SJCRH30 (cell line): ENCODE measurements around the gene CAP2. TPM values are rescaled to one million over a fixed set of nuclear protein-coding genes. Genes with fewer than 3 reads are reported as not detected.

ENCODE experiments used
- DNase-seq, 2 experiments: peaks; one replicate each; pipeline ENCODE4 v3.0.0-alpha.2; 2015 to 2020
- H3K27ac ChIP-seq: fragments of 250-450 bp; sonication (Bioruptor Pico); 2 replicates; pipeline ENCODE4 v1.5.1; 2020; ENCODE audit warnings: mild to moderate bottlenecking, moderate library complexity
- H3K27me3 ChIP-seq: fragments of 250-450 bp; sonication (Bioruptor Pico); 2 replicates; pipeline ENCODE4 v1.5.1; 2020; ENCODE audit warnings: mild to moderate bottlenecking, moderate library complexity
- H3K36me3 ChIP-seq: fragments of 250-450 bp; sonication (Bioruptor Pico); 2 replicates; pipeline ENCODE4 v1.5.1; 2020; ENCODE audit warnings: mild to moderate bottlenecking, moderate library complexity
- H3K4me1 ChIP-seq: fragments of 250-450 bp; sonication (Bioruptor Pico); 2 replicates; pipeline ENCODE4 v1.5.1; 2020; ENCODE audit warnings: mild to moderate bottlenecking, moderate library complexity
- H3K4me3 ChIP-seq: fragments of 250-450 bp; sonication (Bioruptor Pico); 2 replicates; pipeline ENCODE4 v1.5.1; 2020; ENCODE audit warnings: mild to moderate bottlenecking, moderate library complexity
- H3K9me3 ChIP-seq: fragments of 250-450 bp; sonication (Bioruptor Pico); replicated peaks from 2 replicates; pipeline ENCODE4 v1.5.1; 2020; ENCODE audit warnings: mild to moderate bottlenecking, moderate library complexity
- total RNA-seq: library from RNA; depleted of rRNA; stranded (reverse); fragments of >200 nt; shearing (Covaris generic); gene quantifications from 2 replicates; pipeline ENCODE4 v1.2.3, GENCODE V29; 2014

The CAP2 gene
- total RNA-seq, 1 experiment from 2014 or later = 16.6 TPM

DNA sequence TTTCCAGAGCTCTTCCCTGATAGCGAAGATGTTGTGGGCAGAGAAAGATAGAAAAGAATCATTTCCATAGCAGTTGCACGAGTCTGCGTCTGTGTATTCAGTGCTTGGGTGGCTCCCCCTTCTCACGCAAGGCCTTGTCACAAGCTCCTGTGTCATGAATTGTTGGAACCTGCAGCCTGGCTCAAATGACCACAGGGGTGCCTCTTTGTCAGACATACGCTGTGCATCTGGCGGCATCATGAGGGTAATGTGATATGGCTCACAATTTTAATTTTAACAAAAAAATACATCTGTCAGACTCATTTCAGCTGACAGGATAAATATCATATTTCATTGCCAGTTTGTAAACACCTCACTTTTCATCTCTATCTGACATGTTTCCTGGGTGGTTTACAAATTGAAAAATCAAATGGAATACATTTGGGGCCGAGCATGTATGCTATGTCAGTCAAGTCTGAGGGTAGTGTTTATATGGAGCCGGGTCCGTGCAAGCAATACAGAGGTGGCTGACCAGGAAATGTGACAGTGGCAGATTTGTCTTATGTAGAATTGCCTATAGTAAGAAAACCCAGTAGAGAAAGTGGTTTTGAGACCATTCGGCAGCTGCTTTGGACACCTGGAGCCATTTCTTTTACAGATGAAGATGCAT, 90.9 kb downstream of the CAP2 start:
- no peaks in the 10 kb centered on the region for H3K36me3 ChIP-seq
- H3K9me3 ChIP-seq = no peaks in the 10 kb centered on the region
- H3K27ac ChIP-seq = no peak overlapping the region
- H3K27me3 ChIP-seq = no peaks in the 10 kb centered on the region
- H3K4me3 ChIP-seq = no peak overlapping the region
- H3K4me1 ChIP-seq = no peaks in the 10 kb centered on the region
- peak in 1 of 2 experiments; percentile 9 for DNase-seq

DNA sequence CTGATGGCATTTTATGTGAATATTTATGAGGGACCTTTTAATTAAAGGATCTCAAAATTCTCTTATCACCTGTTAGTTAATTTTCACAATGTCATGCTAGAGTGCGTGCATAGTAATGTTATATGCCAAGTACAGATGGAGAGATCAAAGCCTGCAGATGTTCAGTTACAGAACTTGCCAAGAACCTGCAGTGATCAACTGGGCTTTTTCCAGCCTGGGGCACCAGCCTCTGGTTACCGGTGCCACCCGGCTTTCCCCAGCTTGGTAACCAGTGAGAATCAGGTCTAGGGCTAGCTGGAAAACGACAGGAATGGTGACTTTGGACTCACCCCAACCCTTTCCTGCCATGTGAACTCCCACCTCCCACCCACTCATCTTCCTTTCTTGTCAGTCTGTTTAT, 91.8 kb downstream of the CAP2 start:
- no peaks in the 10 kb centered on the region for H3K36me3 ChIP-seq
- DNase-seq = no peak
- no peak overlapping the region for H3K4me3 ChIP-seq

DNA sequence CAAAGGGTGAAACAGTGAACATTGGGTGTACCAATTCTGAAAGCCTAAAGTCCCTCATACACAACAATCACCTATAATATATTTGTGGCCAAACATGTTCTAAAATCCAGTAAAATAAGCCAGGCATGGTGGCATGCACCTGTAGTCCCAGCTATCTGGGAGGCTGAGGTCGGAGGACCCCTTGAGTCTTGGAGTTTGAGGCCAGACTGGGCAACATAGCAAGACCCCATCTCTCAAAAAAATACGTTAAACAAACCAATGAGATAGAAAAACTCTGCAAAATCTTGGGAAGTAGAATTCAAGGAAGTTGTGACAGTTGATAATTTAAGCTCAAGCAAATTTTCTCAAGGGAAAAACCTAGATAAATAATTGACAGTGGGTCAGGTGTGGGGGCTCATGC, 92.6 kb downstream of the CAP2 start:
- H3K9me3 ChIP-seq = no peaks in the 10 kb centered on the region
- no peak overlapping the region for H3K4me3 ChIP-seq
- DNase-seq = no peak
- no peaks in the 10 kb centered on the region for H3K27me3 ChIP-seq
- peaks cover 9% of the 10 kb centered on the region for H3K4me1 ChIP-seq
- no peak overlapping the region for H3K27ac ChIP-seq
- no peaks in the 10 kb centered on the region for H3K36me3 ChIP-seq

More for the DNA sequence above, 91.8 kb downstream of the CAP2 start:
- Histone ChIP-seq H3K4me1 (peaks cover 3% of the 10 kb centered on the region), H3K9me3 (no peaks in the 10 kb centered on the region), H3K27me3 (no peaks in the 10 kb centered on the region), H3K27ac (no peak overlapping the region)

DNA sequence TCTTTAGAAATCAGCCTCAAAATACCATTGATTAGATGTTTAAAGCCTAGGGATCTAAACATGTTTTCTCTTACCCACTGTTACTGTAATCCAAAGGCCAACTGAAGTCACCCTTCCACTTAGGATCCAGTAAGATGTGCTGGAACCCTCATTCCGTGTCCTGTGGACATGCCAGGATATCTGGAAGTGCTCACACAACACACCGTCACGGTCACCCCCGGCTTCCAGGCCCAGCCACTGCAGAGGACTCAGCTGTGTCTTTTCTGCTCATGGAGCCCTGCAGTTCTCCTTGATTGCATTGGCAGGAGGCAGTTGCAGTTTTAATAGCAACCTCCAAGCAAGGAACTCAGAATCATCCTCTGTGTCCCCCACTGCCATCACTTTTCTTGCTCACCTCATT, 93.3 kb downstream of the CAP2 start:
- Histone ChIP-seq H3K27ac (no peak overlapping the region), H3K9me3 (no peaks in the 10 kb centered on the region), H3K27me3 (no peaks in the 10 kb centered on the region), H3K36me3 (no peaks in the 10 kb centered on the region; the same call in 1 of the 2 replicates), H3K4me3 (no peak overlapping the region), H3K4me1 (peaks cover 15% of the 10 kb centered on the region)
- no peak for DNase-seq

DNA sequence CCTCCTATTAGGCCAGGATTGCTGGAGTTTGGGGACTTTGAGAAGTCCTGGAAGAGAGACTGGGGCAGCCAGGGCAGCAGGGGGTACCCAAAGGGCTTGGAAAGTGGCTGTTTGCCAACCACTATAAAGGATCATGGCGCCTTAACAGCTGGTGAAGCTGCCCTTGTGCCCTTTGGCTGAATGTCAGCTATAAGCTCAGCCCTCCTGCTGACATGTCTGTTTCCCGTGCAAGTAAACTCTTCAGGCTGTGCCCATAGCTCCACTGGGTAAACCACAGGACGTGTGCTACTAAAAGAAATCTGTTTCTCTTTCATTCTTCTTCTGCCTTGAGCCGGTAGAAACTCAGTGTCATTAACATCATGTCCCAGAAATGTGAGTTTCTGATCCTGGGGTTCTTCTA, 97.3 kb downstream of the CAP2 start:
- peak; percentile 61 to 73 for DNase-seq
- no peaks in the 10 kb centered on the region for H3K9me3 ChIP-seq
- no peaks in the 10 kb centered on the region for H3K27me3 ChIP-seq
- H3K4me1 ChIP-seq = peaks cover 15% of the 10 kb centered on the region
- H3K4me3 ChIP-seq = no peak overlapping the region
- H3K36me3 ChIP-seq = peaks cover 3% of the 10 kb centered on the region; the same call in 1 of the 2 replicates
- H3K27ac ChIP-seq = peak overlapping the region; percentile 32

DNA sequence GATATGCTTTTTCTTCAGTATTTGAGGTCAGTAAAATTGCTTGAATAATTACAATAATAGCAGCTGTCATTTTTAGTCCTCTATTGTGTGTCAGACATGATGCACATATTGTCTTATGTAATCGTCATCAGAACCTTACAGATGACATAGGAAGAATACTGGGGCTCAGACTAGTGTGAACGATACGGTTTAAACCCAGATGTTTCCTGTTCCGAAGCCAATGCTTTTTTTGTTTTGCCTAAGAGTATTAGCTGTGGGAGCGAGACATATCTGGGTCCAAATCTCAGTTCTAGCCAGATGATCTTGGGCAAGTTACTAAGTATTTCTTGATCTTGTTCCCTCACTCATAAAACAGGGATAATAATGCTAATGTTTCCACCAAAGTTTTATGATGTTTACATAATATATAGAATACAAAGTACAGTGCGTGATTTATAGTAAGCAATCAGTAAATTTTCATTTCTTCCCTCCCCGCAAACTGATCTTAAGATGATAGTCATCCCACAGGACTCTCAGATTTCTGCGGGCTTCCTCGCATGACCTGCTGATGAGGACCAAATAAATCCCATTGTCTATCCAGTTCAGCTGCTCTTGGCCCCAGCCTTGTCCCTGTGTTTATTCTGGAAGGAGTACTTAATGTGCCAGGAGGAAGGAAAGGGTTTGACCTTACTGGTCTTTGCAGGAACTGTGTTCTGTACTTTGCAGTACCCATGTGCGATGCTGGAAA, 98.2 kb downstream of the CAP2 start:
- no peak overlapping the region; the same call in 1 of the 2 replicates for H3K27ac ChIP-seq
- DNase-seq = no peak
- peaks cover 3% of the 10 kb centered on the region; the same call in 1 of the 2 replicates for H3K36me3 ChIP-seq
- H3K4me1 ChIP-seq = peaks cover 15% of the 10 kb centered on the region
- H3K27me3 ChIP-seq = no peaks in the 10 kb centered on the region
- no peaks in the 10 kb centered on the region for H3K9me3 ChIP-seq
- no peak overlapping the region for H3K4me3 ChIP-seq

DNA sequence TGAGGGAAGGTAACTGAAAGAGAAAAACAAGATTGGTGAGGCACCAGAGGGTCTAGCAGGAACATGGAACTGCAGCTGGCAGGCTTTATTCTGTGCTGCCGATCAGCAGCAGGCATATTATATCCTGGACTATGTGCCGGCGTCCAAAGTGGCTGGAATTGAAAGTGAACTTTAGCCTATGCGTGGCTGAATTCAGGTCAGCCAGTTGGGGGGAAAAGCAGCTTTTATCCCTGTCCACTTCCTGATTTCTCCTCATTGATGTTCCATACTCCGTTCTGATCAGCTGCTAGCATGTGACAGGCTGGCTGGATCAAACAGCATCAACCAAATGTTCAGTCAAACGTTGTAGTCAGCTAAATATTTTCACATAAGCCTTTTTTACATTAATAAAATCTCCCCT, 99.0 kb downstream of the CAP2 start:
- no peak overlapping the region for H3K27ac ChIP-seq

DNA sequence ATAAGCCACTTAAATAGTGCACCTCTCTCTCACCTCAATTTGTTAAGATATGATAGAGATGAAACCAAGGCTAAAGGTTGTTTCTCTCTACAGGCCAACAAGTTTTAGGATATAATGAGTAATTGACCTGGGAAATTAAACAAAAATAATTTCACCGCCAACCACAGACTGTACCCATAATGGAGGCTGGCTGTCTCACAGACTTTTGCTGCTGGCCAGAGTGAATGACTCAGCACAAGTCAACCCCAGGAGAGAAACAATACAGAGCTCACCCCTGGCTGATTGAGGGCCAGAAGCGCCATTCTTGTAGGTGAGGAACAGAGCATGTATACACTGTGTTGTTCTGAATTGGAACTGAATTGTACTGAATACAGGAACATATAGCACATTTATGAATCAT, 99.9 kb downstream of the CAP2 start:
- H3K9me3 ChIP-seq = no peaks in the 10 kb centered on the region
- no peak overlapping the region for H3K4me3 ChIP-seq
- H3K36me3 ChIP-seq = peaks cover 3% of the 10 kb centered on the region; the same call in 1 of the 2 replicates
- no peak overlapping the region for H3K27ac ChIP-seq
- no peaks in the 10 kb centered on the region for H3K27me3 ChIP-seq
- peaks cover 15% of the 10 kb centered on the region for H3K4me1 ChIP-seq
- DNase-seq = no peak

More for the DNA sequence above, 99.0 kb downstream of the CAP2 start:
- H3K27me3 ChIP-seq = no peaks in the 10 kb centered on the region
- H3K9me3 ChIP-seq = no peaks in the 10 kb centered on the region
- H3K4me3 ChIP-seq = no peak overlapping the region
- DNase-seq = no peak
- H3K4me1 ChIP-seq = peaks cover 15% of the 10 kb centered on the region
- H3K36me3 ChIP-seq = peaks cover 3% of the 10 kb centered on the region; the same call in 1 of the 2 replicates

DNA sequence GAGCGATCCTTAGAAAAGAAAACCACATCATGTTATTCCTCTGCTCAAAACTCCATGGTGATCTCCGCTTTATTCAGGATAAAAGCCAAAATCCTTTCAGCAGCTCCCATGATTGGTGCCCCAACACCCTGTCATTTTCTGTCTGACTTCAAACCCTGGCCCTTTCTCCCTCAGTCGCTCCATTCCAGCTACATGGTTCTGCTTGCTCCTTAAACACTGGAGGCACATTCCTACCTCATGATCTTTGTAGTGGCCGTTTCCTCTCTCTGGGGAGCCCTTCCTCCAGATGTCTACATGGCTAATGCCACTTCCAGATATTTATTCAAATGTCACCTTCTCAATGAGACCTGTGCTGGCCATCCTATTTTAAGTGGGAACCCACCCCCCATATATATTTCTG, 100.8 kb downstream of the CAP2 start:
- Histone ChIP-seq H3K4me3 (no peak overlapping the region), H3K27me3 (no peaks in the 10 kb centered on the region), H3K36me3 (peaks cover 3% of the 10 kb centered on the region; the same call in 1 of the 2 replicates), H3K4me1 (peaks cover 15% of the 10 kb centered on the region), H3K9me3 (no peaks in the 10 kb centered on the region), H3K27ac (no peak overlapping the region)
- DNase-seq = no peak

DNA sequence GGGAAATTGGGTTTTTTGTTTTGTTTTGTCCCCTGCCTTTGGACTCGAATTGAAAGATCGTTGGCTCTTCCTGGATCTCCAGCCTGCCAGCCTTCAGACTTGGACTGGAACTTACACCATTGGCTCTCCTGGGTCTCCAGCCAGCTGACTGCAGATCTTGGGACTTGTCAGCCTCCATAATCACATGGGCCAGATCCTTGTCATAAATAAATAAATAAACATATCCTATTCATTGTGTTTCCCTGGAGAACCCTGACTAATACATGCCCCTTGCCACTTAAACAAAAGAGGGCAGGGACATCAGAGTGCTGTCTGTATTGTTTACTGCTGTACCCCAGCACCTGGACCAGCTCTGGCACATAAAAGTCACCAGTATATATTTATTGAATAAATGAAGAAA, 101.5 kb downstream of the CAP2 start:
- Histone ChIP-seq H3K27ac (no peak overlapping the region), H3K4me1 (peaks cover 14% of the 10 kb centered on the region), H3K9me3 (no peaks in the 10 kb centered on the region), H3K36me3 (peaks cover 3% of the 10 kb centered on the region; the same call in 1 of the 2 replicates), H3K27me3 (no peaks in the 10 kb centered on the region), H3K4me3 (no peak overlapping the region)
- DNase-seq = no peak

DNA sequence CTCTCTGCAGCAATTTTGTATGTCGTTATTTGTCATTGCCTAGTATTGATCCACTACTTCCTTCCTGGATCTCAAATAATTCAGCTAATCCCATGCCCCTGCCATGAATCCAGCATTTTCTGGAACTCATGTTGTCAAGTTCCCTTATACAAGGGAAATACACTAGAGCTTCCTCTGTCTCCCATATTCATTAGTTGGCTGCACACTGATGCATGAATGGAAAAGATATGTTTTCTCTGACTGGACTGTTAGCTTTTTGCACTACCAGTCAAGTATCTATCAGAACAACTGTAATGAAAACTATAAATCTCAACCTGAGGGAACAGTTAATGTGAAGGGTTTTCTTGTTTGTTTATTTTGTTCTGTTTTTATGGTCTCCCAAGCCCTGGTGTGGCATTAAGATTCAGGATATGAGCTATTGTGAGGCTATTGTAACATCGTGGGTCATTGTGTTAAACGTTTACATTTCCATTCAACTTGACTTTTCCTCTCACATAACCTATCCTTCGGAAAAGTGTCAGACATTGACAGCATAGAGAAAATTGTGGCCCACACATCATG, 104.2 kb downstream of the CAP2 start:
- DNase-seq = no peak
- H3K4me3 ChIP-seq = no peak overlapping the region
- H3K9me3 ChIP-seq = no peaks in the 10 kb centered on the region
- no peaks in the 10 kb centered on the region for H3K27me3 ChIP-seq
- H3K4me1 ChIP-seq = no peaks in the 10 kb centered on the region
- 0 out of 2 replicates have a peak, but pooled peaks cover 3% of the 10 kb centered on the region for H3K36me3 ChIP-seq
- no peak overlapping the region for H3K27ac ChIP-seq

DNA sequence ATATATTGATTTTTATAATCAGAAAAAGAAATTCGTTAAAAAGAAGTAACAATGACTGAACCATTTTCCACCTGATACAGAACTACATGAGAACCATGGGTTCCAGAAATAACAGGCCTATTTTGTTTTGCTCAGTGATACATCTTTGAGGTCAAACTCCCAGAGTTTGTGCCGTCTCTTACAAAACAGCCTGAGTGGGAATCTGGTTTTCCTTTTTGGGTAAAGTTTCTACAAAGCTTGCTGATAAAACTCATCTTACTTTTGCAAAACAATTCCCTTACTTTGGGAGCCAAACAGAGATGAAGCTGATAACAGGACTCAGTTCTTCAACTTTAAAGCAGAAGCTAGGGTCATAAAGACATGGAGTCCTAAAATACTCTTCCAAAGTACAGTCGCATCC, 108.0 kb downstream of the CAP2 start:
- DNase-seq = no peak
- H3K27me3 ChIP-seq = no peaks in the 10 kb centered on the region
- H3K27ac ChIP-seq = no peak overlapping the region
- H3K9me3 ChIP-seq = no peaks in the 10 kb centered on the region
- H3K36me3 ChIP-seq = no peaks in the 10 kb centered on the region
- no peaks in the 10 kb centered on the region for H3K4me1 ChIP-seq
- no peak overlapping the region for H3K4me3 ChIP-seq

DNA sequence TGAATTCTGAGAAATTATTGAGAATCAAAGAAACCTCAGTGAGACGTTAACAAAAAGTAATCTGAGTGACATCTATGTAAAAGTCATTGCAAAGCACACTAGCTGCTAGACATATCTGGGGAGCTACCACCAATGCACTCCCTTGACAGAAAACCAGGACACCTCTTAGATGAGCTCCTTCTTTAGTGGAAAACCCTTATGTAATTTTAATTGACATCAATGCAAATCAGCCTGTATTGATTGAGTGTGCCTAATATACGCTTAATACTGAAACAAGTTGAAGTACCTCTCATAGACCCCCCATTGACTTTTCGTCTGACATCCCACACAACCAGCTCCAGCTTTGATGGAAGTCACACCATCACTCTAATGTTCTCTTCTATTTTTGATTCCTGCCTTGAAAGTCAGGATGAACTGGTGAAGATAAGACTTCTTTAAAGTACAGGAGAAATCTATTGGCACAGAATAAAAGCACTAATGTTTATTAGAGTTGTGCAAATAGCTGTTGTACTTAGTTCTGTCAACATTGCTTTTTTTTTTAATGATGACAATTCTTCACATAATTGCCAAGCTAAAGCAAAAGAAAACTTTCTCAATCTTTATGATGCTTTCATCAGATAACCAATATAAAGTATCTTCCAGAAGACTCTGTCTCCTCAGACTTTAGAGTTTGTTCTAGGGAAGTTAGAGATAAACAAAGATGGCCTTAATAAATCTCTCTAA, 108.7 kb downstream of the CAP2 start:
- H3K36me3 ChIP-seq = no peaks in the 10 kb centered on the region
- no peak overlapping the region for H3K27ac ChIP-seq
- no peaks in the 10 kb centered on the region for H3K9me3 ChIP-seq
- no peaks in the 10 kb centered on the region for H3K4me1 ChIP-seq
- DNase-seq = no peak
- no peaks in the 10 kb centered on the region for H3K27me3 ChIP-seq
- no peak overlapping the region for H3K4me3 ChIP-seq

DNA sequence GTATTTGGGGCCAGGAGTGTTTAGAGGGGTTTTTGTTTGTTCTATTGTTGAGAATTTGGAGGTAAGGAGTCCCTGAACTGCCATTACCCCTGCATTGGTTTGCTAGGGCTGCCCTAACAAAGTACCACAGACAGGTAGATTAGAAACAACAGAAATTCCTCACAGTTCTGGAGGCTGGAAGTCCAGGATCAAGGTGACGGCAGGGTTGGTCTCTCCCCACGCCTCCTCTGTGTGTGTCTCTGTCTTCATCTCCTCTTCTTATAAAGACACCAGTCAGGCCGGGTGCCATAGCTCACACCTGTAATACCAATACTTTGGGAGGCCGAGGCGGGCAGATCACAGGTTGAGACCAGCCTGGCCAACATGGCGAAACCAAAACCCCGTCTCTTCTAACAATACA, 109.7 kb downstream of the CAP2 start:
- DNase-seq = no peak
- Histone ChIP-seq H3K4me3 (no peak overlapping the region), H3K4me1 (no peaks in the 10 kb centered on the region), H3K27ac (no peak overlapping the region), H3K9me3 (no peaks in the 10 kb centered on the region), H3K27me3 (no peaks in the 10 kb centered on the region), H3K36me3 (no peaks in the 10 kb centered on the region)

DNA sequence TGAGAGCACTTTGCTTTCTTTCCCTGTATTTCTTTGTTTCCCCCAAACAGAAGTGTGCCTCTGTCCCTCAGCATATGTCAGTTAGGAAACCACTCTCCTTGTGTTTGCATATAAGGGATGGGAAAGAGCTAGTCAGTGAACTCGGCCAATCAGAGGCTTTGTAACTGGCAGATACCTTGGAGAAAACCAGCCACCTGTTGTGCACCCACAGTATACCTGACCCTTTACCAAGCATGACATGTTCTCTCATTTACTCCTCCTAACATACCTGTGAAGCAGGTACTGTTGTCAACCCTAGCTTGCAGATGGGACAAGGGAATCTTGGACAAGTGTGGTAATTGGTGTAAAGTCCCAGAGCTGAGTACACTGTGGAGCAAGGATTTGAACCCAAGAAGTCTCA, 110.6 kb downstream of the CAP2 start:
- no peaks in the 10 kb centered on the region for H3K4me1 ChIP-seq
- no peaks in the 10 kb centered on the region for H3K36me3 ChIP-seq
- H3K27me3 ChIP-seq = no peaks in the 10 kb centered on the region
- no peaks in the 10 kb centered on the region for H3K9me3 ChIP-seq
- no peak overlapping the region for H3K27ac ChIP-seq
- H3K4me3 ChIP-seq = no peak overlapping the region
- no peak for DNase-seq
